Neural progenitor cell (in vitro differentiated cells): ENCODE results near the gene RNLS. TPM values are rescaled to one million over a fixed set of nuclear protein-coding genes. Genes with fewer than 3 reads are reported as not detected.
"Not testable (repeated sequence)": the region's sequence is repeated elsewhere in the genome, so short reads cannot be mapped to it uniquely, and the experiment has no call there.

Experiments
- DNase-seq: peaks from one replicate; pipeline ENCODE4 v3.0.0-alpha.2; 2016; ENCODE audit warnings: low spot score
- H2AFZ ChIP-seq: fragments of 200-600 bp; sonication (generic); replicated peaks from 2 replicates; pipeline ENCODE4 v1.6.1; 2016; ENCODE audit warnings: antibody characterized with exemption
- H3F3A ChIP-seq: fragments of 200-600 bp; sonication (generic); 2 replicates; pipeline ENCODE4 v1.6.1; 2016; ENCODE audit warnings: antibody characterized with exemption, low read depth
- H3K27ac ChIP-seq: fragments of 200-600 bp; sonication (generic); 2 replicates; pipeline ENCODE4 v1.5.1; 2016; ENCODE audit warnings: mild to moderate bottlenecking
- H3K27me3 ChIP-seq: fragments of 200-600 bp; sonication (generic); 2 replicates; pipeline ENCODE4 v1.6.1; 2016; ENCODE audit warnings: mild to moderate bottlenecking, moderate library complexity
- H3K36me3 ChIP-seq: fragments of 200-600 bp; sonication (generic); 2 replicates; pipeline ENCODE4 v1.5.1; 2016
- H3K4me1 ChIP-seq: fragments of 200-600 bp; sonication (generic); 2 replicates; pipeline ENCODE4 v1.6.1; 2016; ENCODE audit warnings: mixed run types
- H3K4me2 ChIP-seq: fragments of 200-600 bp; sonication (generic); 2 replicates; pipeline ENCODE4 v1.6.1; 2016
- H3K4me3 ChIP-seq: fragments of 200-600 bp; sonication (generic); 2 replicates; pipeline ENCODE4 v1.5.1; 2016
- H3K79me2 ChIP-seq: fragments of 200-600 bp; sonication (generic); 2 replicates; pipeline ENCODE4 v1.6.1; 2016; ENCODE audit warnings: low read depth
- H3K9ac ChIP-seq: fragments of 200-600 bp; sonication (generic); 2 replicates; pipeline ENCODE4 v1.6.1; 2016
- H3K9me3 ChIP-seq: fragments of 200-600 bp; sonication (generic); 2 replicates; pipeline ENCODE4 v1.5.1; 2016; ENCODE audit warnings: low read depth
- H4K20me1 ChIP-seq: fragments of 200-600 bp; sonication (generic); 2 replicates; pipeline ENCODE4 v1.6.1; 2016; ENCODE audit warnings: low read depth
- H3K27ac Mint-ChIP-seq: 3 replicates; pipeline ENCODE4 v1.8.0; 2021; ENCODE audit warnings: mixed read lengths
- H3K27me3 Mint-ChIP-seq: 2 replicates; pipeline ENCODE4 v1.8.0; 2022; ENCODE audit warnings: low read depth, mild to moderate bottlenecking, inconsistent platforms, moderate library complexity, mixed read lengths; ENCODE audit not compliant: insufficient read depth
- H3K36me3 Mint-ChIP-seq: 3 replicates; pipeline ENCODE4 v1.8.0; 2021; ENCODE audit warnings: mixed read lengths
- H3K4me1 Mint-ChIP-seq: 3 replicates; pipeline ENCODE4 v1.8.0; 2021; ENCODE audit warnings: mixed read lengths
- H3K4me3 Mint-ChIP-seq: 3 replicates; pipeline ENCODE4 v1.8.0; 2021; ENCODE audit warnings: mild to moderate bottlenecking, moderate library complexity, mixed read lengths
- H3K9me3 Mint-ChIP-seq: 3 replicates; pipeline ENCODE4 v1.8.0; 2020; ENCODE audit warnings: mixed read lengths
- CTCF ChIP-seq: fragments of 200-600 bp; sonication (generic); IDR thresholded peaks from 2 replicates; pipeline ENCODE4 v1.5.1; 2017; ENCODE audit warnings: antibody characterized with exemption, mild to moderate bottlenecking
- EZH2 ChIP-seq: fragments of 200-600 bp; sonication (generic); IDR thresholded peaks from 2 replicates; pipeline ENCODE4 v1.6.1; 2017; ENCODE audit warnings: antibody characterized with exemption, mild to moderate bottlenecking, moderate library complexity
- EZH2phosphoT487 ChIP-seq: fragments of 200-600 bp; sonication (generic); IDR thresholded peaks from 2 replicates; pipeline ENCODE4 v1.6.1; 2017; ENCODE audit warnings: antibody characterized with exemption
- total RNA-seq: library from RNA; depleted of rRNA; stranded (reverse); fragments of >200 nt; gene quantifications from 2 replicates; pipeline ENCODE4 v1.2.3, GENCODE V29; 2015; ENCODE audit warnings: low replicate concordance

The RNLS gene
- total RNA-seq, 1 donor from 2014 or later: 9.1 TPM

GRCh38 chr10:88278912-88279311 is 304.2 kb downstream of the RNLS start:
- no peak overlapping the region for H3K4me3 Mint-ChIP-seq
- Histone ChIP-seq H4K20me1 (no peaks in the 10 kb centered on the region), H3K27me3 (no peaks in the 10 kb centered on the region), H3K36me3 (no peaks in the 10 kb centered on the region), H2AFZ (no peak overlapping the region), H3K4me3 (no peak overlapping the region), H3K9me3 (no peaks in the 10 kb centered on the region), H3K9ac (no peak overlapping the region), H3K79me2 (no peaks in the 10 kb centered on the region), H3K4me2 (no peak overlapping the region), H3F3A (no peaks in the 10 kb centered on the region), H3K27ac (no peak overlapping the region), H3K4me1 (no peaks in the 10 kb centered on the region)
- H3K27me3 Mint-ChIP-seq: no peaks in the 10 kb centered on the region
- H3K27ac Mint-ChIP-seq: no peak overlapping the region
- no peak for DNase-seq
- peaks cover 13% of the 10 kb centered on the region for H3K4me1 Mint-ChIP-seq
- no peak for TF ChIP-seq EZH2
- no peak for TF ChIP-seq CTCF
- no peak for TF ChIP-seq EZH2phosphoT487
- no peaks in the 10 kb centered on the region for H3K9me3 Mint-ChIP-seq
- H3K36me3 Mint-ChIP-seq: no peaks in the 10 kb centered on the region

DNA sequence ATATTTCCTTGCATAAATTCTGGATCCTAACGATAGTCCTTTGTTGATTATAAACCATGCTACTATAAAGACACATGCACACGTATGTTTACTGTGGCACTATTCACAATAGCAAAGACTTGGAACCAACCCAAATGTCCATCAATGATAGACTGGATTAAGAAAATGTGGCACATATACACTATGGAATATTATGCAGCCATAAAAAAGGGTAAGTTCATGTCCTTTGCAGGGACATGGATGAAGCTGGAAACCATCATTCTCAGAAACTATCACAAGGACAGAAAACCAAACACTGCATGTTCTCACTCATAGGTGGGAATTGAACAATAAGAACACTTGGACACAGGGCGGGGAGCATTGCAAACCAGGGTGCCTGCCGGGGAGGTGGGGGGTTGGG is 306.2 kb downstream of the RNLS start:
- H4K20me1 ChIP-seq, H3K27ac ChIP-seq, H3K27ac Mint-ChIP-seq, H3K4me3 ChIP-seq, H3K9me3 ChIP-seq, DNase-seq, H3K36me3 Mint-ChIP-seq, H3K4me1 ChIP-seq, H3K9me3 Mint-ChIP-seq, H3K4me2 ChIP-seq, H3K4me3 Mint-ChIP-seq, H3F3A ChIP-seq, H3K27me3 ChIP-seq, H3K79me2 ChIP-seq, H3K36me3 ChIP-seq, H2AFZ ChIP-seq, H3K9ac ChIP-seq, H3K4me1 Mint-ChIP-seq, H3K27me3 Mint-ChIP-seq: not testable (repeated sequence)

GRCh38 chr10:88274286-88274685 is 308.8 kb downstream of the RNLS start:
- Histone ChIP-seq H3K4me1 (no peaks in the 10 kb centered on the region), H2AFZ (no peak overlapping the region), H3K9me3 (no peaks in the 10 kb centered on the region), H4K20me1 (no peaks in the 10 kb centered on the region), H3F3A (no peaks in the 10 kb centered on the region), H3K27me3 (no peaks in the 10 kb centered on the region), H3K9ac (no peak overlapping the region), H3K4me3 (no peak overlapping the region), H3K27ac (no peak overlapping the region), H3K79me2 (no peaks in the 10 kb centered on the region), H3K36me3 (no peaks in the 10 kb centered on the region), H3K4me2 (no peak overlapping the region)
- Mint-ChIP-seq H3K4me3 (no peak overlapping the region), H3K27me3 (no peaks in the 10 kb centered on the region), H3K4me1 (peaks cover 13% of the 10 kb centered on the region), H3K9me3 (no peaks in the 10 kb centered on the region), H3K36me3 (no peaks in the 10 kb centered on the region), H3K27ac (no peak overlapping the region)
- TF ChIP-seq EZH2: no peak
- TF ChIP-seq CTCF: no peak
- no peak for TF ChIP-seq EZH2phosphoT487
- no peak for DNase-seq

DNA sequence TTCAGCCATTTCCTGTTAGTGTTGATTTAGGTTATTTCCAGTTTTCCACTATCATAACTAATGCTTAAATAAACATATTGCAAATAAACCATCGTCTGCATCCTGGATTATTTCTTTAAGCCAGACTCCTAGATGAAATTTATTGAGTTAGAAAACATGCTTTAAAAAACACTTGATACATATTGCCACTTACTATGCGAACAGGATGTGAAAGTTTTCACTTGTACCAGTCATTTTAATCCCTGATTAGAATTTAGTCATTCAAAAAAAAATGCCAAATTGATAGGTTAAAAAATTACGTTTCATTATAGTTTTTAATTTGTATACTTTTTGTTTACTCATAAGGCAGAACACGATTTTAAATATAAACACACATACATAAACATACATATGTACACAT is 309.6 kb downstream of the RNLS start:
- Mint-ChIP-seq H3K9me3 (no peaks in the 10 kb centered on the region), H3K4me3 (no peak overlapping the region), H3K36me3 (no peaks in the 10 kb centered on the region), H3K4me1 (peaks cover 13% of the 10 kb centered on the region), H3K27me3 (peaks cover 2% of the 10 kb centered on the region), H3K27ac (no peak overlapping the region)
- no peak overlapping the region for H3K27ac ChIP-seq
- H2AFZ ChIP-seq: no peak overlapping the region
- no peaks in the 10 kb centered on the region for H3K9me3 ChIP-seq
- no peak overlapping the region for H3K4me2 ChIP-seq
- H3F3A ChIP-seq: no peaks in the 10 kb centered on the region
- H4K20me1 ChIP-seq: no peaks in the 10 kb centered on the region
- H3K4me3 ChIP-seq: no peak overlapping the region
- H3K4me1 ChIP-seq: no peaks in the 10 kb centered on the region
- no peaks in the 10 kb centered on the region for H3K27me3 ChIP-seq
- H3K9ac ChIP-seq: no peak overlapping the region
- TF ChIP-seq CTCF (no peak), EZH2phosphoT487 (no peak), EZH2 (no peak)
- DNase-seq: no peak
- no peaks in the 10 kb centered on the region for H3K36me3 ChIP-seq
- H3K79me2 ChIP-seq: no peaks in the 10 kb centered on the region
